HG03460 (cell line): ENCODE measurements around the gene MRPL27.
A peak's percentile ranks its signal among the peaks of the same experiment; 100 is the strongest.
"Not testable (repeated sequence)": the region's sequence is repeated elsewhere in the genome, so short reads cannot be mapped to it uniquely, and the experiment has no call there.

Source experiments
- ATAC-seq: cut with Tn5 transposase; IDR thresholded peaks from one replicate; pipeline ENCODE4 v1.9.1; 2021; ENCODE audit not compliant: unreplicated experiment

MRPL27 gene

DNA sequence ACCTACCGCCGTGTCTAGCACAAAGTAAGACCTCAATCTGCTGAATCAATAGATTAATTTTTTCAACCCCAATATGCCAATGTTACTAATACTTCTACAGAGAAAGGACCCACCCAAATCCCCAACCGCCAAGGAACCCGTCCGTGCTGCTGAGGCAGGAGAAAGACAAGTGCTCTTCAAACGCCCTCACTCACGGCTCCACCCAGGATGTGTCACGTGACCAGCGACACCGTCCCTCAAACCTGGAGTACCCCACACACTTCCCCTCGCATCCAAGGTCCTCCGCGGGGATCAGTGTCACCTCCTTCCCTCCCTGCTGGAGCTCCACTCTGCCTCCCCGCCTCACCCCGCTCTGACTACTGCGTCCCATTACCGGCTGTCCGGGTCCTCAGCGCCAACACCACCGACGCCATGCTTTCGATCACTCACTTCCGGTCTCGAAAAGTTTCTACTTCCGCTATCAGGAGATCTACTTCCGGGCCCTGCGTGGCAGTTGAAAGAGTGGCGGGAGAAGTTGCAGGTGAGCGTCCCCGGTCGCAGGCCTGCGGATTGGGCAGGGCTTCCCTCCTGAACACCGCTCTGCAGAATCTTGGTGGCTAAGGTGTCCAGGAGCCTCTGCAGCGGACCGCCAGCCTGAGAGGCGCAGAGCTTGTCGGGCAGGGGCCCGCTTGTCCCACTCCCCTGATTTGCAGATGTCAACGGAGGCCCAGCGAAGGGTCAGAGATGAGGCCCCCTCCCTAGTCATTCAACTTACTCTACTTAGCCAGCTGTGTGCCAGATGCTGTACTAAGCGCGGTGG lies at the start of gene MRPL27, which contains the start of gene EME1:
Gene MRPL27 (minus strand): TSS at position 427 of the 799 bp plus-strand sequence. CDS start 14 bp downstream, at position 413.
Gene EME1 (plus strand): TSS at position 472 of the 799 bp plus-strand sequence. CDS start 1,980 bp downstream, outside the sequence.
- peak; percentile 85 for ATAC-seq

DNA sequence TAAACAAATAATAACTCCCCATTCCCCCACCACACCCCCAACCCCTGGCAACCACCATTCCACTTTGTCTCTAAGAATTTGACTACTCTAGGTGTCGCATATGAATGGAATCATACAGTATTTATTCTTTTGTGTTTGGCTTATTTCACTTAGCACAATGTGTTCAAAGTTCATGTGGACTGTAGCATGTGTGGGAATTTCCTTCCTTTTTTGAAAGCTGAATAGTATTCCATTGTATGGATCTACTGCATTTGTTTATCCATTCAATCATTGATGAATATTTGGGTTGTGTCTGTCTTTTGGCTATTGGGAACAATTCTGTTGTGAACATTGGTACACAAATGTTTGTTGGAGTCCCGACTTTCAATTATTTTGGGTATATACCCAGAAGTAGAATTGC lies 49.8 kb upstream of the MRPL27 start:
- ATAC-seq: no peak

DNA sequence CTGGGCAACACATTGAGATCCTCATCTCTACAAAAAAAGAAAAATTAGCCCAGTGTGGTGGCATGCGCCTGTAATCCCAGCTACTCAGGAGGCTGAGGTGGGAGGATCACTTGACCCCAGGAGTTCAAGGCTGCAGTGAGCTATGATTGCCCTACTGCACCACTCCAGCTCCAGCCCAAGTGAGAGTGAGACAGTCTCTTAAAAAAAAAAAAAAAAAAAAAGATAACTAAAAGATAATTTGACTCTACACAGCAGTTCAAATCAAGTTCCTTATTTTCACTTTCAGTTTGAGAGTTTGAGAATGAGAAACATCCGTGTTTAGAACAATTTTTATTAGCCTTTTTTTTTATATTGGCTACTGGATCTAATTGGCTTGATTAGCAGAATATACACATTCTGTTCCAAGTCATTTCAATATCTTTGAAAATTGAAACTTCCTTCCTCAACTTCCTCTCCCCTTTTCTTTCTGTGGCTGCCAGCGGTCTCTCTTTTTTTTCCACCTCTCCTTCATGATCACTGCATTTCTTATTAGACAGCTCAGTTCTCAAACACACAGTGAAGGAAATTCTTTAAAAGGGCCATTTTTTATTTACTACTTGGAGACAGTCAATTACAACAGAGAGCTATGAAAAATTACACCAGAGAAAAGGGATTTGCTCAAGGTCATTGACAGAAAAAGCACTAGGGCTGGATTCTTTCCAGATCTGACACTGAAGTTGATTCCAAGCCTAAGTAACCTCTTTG lies 48.5 kb upstream of the MRPL27 start:
- ATAC-seq: no peak

DNA sequence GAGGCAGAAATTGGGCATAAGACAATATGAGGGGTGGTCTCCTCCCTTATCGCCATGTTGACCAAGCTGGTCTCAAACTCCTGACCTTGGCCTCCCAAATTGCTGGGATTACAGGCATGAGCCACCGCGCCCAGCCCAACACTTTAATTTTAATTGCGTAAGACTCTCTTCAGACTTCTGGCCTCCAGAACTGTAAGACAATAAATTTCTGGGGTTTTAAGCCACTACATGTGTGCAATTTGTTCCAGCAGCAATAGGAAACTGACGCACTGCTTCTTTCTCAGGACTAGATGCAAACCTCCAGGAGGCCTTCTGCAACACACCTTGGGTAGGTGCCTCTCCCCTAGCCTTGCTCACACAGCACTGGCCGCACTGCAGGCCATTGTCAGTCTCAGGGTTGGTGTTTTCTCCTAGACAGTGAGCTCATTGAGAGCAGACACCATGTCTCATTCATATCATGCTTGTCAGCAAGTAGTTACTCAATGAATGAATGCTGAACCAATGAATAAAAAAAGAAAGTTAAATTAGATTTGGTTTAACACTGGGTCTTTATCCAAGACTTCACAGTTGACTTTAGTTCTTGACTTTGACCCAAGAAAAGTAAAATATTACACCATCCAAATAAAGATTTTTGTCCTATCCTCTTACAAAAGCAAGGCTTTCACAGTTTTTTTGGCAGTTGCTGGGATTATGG lies 47.6 kb upstream of the MRPL27 start:
- no peak for ATAC-seq

DNA sequence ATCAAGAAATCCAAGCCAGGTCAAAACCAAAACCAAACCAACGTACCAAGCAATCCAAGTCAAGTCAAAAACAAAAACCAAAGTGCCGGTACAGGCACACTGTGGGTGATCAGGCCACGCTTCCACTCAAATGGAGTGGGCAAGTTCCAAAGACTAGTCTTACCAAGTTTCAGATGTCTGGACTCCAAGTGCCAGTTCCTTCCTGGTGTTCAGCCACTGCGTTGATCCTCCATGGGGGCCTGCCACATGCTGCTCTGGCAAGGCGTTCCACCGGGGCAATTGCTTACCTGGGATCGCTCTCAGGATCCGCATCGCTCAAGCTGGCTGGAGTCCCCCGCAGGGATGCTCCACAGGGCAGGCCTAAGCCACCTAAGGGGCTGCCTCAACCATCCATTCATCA lies 46.6 kb upstream of the MRPL27 start:
- ATAC-seq: not testable (repeated sequence)

DNA sequence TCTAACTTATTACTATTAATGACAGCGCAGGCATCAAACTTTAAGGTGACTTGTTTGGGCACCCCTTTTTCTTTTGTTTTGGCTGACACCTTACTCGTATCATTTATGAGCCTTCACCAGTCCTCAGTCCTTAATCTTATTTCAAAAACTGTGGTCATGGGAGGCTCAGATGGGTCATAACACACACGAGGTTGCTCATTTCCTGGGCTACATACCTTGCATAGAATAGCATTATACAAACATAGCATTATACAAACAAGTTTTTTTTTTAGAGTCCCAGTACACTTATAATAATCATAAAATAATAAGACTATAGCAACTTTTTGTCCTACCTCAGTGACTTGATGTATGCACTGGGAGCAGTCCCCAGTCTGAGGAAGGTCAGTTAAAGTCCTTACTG lies 41.8 kb upstream of the MRPL27 start:
- ATAC-seq: no peak

DNA sequence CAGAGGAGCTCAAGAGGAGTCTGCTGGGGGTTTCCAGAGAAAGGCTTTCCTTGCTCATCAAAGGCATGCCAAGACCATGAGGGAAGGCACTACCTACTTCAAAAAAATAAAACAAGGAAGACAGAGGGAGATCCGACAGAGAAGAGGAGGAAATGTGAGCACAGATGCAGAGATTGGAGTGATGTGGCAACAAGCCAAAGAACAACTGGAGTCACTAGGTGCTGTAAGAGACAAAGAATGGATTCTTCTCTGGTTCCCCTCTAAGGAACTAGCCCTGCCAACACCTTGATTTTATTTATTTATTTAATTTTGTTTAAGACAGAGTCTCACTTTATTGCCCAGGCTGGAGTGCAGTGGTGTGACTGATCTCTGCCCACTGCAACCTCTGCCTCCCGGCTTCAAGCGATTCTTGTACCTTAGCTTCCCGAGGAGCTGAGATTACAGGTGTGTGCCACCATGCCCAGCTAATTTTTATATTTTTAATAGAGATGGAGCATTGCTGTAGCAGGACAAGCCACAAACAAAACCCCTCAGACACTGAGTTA lies 39.3 kb upstream of the MRPL27 start:
- ATAC-seq: no peak

DNA sequence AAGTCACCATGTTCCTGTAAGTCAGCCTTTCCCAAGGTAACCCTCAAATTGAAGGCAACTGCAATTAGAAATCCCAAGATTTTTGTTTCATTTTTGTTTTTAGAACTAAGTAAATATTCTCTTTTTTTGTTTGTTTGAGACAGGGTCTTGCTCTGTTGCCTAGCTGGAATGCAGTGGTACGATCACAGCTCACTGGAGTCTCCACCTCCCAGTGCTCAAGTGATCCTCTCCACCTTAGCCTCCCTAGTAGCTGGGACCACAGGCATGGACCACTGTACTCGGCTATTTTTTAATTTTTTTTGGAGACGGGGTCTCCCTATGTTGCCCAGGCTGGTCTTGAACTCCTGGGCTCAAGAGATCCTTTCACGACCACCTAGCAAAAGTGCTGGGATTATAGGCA lies 34.9 kb upstream of the MRPL27 start:
- no peak for ATAC-seq

DNA sequence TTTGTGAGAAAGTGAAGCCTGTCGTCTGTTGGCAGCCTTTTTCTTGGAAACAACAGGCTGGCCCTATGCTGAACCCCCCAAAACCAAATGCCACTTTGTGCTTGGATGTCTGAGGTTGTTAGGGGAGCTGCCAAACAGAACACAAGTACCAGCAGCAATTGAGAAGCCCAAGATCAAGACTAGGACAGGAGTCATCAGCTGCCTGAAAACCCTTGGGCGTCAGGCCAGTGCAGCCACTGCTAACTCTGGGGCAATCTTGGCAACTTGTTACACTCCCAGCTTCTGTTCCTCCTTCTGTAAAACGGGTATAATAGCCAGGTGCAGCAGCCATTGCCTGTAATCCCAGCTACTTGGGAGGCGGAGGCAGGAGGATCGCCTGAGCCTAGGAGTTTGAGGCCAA lies 33.6 kb upstream of the MRPL27 start:
- no peak for ATAC-seq

DNA sequence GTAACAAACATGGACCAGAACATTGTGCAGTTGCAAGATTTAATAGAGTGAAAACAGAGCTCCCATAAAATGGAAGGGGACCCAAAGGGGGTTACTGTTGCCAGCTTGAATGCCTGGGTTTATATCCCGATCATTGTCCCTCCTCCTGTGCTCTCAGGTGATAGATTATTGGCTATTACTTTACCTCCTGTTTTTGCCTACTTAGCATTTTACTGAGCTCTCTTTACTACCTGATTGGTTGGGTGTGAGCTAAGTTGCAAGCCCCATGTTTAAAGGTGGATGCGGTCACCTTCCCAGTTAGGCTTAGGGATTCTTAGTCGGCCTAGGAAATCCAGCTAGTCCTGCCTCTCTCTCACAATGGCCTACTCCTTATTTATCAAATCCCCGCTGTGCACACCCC lies 32.4 kb upstream of the MRPL27 start:
- not testable (repeated sequence) for ATAC-seq

DNA sequence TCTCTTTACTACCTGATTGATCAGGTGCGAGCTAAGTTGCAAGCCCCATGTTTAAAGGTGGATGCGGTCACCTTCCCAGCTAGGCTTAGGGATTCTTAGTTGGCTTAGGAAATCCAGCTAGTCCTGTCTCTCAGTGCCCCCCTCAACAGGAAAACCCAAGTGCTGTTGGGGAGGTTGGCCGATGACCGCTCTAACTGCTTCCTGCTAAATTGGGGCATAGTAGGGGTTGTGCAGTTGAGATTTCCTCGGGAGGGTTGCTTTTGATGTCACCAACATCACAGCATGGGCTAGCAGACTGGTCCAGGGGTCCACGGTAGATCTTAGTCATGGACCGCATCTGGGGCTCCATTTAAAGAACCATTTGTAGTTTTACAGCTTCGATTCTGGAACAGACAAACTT lies 26.6 kb upstream of the MRPL27 start:
- ATAC-seq: not testable (repeated sequence)

DNA sequence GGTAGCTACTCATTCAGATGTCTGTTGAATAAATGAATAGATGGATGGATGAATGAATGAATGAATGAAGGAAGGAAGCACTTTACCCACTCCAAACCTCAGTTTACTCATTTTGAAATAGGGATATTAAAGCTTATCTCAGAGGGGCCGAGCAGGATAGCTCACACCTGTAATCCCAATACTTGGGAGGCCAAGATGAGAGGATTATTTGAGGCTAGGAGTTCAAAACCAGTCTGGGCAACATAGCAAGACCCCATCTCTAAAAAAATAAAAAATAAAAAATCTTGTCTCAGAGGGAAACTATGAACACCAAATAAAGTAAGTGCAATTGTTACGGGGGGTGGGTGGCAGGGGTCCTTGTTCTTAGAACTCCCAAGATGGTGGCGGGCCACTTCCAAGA lies 25.7 kb upstream of the MRPL27 start:
- ATAC-seq: not testable (repeated sequence)

DNA sequence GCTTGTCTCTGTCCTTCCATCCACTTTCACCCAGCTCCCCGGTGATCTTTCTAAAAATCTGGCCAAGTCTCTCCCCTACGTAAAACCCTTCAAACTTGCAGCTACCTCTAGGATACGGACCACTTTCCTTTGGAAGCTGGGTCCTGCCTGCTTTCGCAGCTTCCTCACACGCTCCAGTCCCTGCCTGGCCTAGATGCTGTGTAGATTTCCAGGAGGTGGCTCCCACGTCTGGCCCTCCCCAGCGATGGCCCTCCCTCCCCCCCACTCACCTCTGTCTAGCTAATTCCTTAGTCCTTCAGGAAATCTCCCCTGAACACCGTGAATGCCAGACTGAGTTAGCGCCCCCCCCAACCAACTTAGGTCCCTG lies 24.9 kb upstream of the MRPL27 start:
- ATAC-seq: no peak

DNA sequence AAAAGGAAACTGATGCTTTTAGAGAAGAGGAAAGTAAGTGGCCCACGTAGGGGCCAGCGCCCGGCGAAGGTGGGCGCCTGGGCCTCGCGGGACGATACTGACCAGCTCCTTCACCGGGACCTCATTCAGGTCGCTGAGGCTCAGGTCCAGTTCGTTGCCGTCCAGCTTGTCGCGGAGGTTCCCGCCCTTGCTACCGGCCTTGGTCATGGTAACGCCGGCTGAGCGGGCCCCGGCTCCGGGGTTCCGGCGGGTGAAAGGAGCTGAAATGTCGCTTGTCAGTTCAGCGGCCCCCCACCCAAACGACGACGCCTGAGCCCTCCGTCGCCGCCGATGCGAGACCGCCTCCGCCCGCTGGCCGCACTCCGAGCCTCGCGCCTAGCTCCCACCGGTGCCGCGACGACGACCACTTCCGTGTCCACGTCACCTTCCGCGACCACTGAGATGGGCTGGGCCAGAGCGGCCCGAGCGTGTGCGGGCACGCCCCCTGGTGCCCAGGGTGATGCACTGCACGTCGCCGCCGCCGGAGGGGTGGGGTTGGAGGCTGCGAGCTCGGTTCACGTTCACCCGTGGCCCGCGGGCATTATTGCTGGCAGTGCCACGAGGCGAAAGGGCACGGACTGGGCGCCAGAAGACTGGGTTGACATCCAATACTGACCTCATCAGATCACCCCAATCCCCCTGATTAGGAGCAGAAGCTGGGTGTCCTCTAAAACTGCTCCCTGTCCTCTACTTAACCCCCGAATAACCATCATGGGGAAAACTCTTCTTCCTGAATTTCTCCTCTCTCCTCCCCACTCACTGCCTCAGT lies 24.3 kb upstream of the MRPL27 start, which contains the start of gene LRRC59:
Gene LRRC59 (minus strand): TSS at position 413 of the 808 bp plus-strand sequence. CDS start 206 bp downstream, at position 207.
- ATAC-seq: peak; percentile 96

DNA sequence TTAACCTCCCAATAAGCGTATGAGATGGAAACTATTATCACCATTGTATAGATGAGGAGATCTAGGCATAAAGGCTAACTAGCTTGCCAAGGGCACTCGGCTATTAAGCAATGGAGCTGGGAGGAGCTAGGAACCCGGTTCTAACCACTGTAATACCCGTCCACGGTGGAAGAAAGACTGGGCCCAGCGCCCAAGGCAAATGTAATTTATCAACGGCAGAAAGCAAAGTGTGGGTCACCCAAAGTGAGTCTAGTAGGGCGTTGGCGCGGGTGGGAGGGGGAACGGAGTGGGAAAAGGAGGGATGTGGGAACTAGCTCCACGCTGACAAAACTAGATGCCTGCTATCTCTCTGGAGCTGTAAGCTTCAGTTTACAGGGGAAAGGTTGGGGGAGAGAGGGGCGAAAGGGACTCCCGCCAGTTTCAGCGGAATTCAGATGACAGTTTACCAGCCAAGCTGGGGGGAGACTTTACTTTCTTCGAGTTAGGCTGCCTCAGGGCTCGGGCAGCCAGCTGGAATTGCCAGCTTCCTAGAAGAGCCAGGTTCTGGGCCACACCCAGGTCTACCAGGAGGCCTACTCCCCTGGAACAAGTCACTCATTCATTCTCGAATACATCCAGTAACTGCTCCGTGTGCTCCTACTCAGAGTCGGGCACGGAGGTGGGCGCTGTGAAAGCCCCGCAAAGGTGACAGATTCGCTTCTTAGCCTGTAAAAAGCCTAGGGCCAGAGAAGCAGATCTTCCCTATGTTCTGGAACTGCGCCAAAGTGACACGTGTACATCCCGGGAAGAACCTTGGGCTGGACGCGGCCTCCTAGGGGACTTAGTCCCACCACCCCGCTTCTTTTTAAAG lies 23.5 kb upstream of the MRPL27 start:
- no peak for ATAC-seq

DNA sequence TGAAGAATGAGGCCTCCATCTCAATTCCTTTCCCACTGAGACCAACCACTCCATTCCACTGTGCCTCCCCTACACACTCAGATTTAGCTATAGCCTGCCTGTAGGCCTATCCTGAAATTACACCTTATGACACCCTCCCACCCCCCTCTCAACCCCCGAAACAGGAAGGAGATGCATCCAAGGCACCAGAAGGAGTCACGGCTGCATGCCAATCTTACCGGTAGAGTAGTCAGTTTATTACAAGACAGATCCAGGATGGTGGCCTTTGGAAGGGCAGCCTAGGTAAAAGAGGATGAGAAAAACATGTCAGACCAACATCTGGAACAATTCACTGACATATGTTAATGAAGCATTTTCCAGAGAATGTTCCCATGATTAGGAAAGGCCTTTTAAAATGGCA lies 21.7 kb upstream of the MRPL27 start:
- no peak for ATAC-seq

DNA sequence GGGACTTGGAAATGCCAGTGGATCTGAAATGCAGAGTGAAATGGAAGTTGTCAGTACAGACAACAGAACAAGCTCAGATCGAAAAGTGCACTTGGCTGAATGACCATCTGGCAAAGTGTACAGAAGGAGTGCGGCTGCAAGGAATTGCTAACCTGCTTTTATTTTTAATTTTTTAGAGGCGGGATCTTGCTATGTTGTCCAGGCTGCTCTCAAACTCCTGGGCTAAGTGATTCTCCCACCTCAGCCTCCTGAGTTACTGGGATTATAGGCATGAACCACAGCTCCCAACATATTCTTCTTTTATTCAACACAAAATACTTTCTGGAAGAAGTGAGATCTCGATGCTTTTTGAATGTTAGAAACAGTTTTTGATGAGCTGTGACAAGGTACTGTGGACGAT lies 20.7 kb upstream of the MRPL27 start:
- ATAC-seq: no peak

DNA sequence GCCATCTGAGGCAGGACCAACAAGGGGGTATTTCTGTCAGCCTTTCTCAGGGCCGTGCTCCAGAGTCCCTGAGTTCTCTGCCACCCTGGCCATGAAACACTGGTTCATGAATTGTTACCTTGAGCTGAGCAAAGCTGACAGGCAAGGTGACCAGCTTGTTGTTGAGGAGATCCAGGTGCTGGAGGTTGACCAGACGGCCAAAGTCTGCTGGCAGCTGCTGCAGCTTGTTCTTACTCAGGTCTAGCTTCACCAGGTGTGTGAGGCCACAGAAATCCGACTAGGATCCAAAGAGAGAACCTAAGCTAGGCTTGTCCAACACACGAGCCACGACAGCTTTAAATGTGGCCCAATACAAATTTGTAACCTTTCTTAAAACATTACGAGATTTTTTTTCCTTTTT lies 19.6 kb upstream of the MRPL27 start:
- ATAC-seq: no peak

DNA sequence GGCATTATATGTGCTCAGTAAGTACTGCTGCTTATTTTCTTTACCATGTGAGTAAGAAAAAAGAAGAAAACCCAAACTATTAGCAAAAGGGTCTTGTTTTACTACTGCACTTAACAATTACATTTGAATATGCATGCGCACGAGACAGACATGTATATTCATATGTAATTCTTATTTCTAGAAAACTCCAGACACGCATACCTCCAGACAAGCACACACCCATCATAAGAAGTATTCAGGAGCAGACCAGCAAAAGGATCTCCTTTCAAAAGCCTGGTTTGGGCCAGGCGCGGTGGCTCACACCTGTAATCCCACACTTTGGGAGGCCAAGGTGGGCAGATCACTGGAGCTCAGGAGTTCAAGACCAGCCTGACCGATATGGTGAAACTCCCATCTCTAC lies 16.6 kb upstream of the MRPL27 start:
- no peak for ATAC-seq

DNA sequence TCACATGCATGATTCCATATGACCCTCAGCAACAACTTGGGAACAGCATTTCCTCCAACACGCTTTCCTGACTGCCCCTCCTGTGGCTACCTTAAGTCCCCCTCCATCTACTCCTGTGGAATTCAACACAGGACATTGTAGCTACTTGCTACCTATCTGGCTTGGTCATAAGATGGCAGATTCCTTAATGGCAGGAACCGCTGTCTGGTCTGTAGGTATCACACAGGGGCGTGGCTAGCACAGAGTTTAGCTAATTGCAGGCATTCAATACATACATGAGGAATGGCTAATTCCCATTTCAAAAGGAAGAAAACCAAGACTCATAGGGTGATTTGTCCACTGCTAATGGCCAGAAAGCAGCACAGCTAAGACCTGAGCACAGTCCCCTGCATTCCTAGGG lies 15.7 kb upstream of the MRPL27 start:
- ATAC-seq: no peak
